Cardiac fibroblast (primary cell): ENCODE results near the gene FAM184A.

Source experiments
- DNase-seq, 2 donors: peaks; one replicate each; pipeline versions ENCODE4 v3.0.0 to v3.0.0-alpha.2; 2010; ENCODE audit warnings: low read depth in 2 of 2
- H3K4me3 ChIP-seq, 2 donors: replicated peaks in 1 of 2; 1 replicate in 1 of 2; 2 replicates in 1 of 2; pipeline ENCODE4 v1.5.1; 2011; ENCODE audit warnings: low read depth in 2 of 2, low read length in 2 of 2, mild to moderate bottlenecking in 2 of 2, moderate library complexity in 1 of 2
- CTCF ChIP-seq: IDR thresholded peaks from one replicate; pipeline ENCODE4 v1.5.1; 2011; ENCODE audit warnings: low read depth, mild to moderate bottlenecking, low read length, inconsistent platforms

FAM184A gene

GRCh38 chr6:119071576-119071975, 6.9 kb downstream of the FAM184A start:
- DNase-seq, result no peak
- H3K4me3 ChIP-seq, result no peak overlapping the region
- TF ChIP-seq CTCF, result no peak

DNA sequence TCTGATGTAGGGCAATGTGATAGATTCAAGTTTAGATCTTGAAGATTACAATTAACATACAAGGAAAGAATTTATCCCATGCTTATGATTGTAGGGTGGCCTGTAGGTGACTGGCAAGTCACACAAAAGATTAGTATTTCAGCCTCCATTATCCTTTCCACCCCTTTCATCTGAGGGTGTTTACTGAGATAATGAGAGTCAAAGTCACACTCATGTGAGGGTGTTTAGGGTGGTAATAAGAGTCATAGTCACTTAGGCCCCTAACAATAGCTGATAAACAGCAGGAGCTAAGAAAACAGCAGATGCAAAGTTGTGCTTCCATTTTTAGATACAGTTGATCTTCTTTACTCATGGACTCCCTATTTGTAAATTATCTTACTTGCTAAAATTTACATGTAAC, 11.4 kb downstream of the FAM184A start:
- H3K4me3 ChIP-seq, result no peak overlapping the region
- no peak for TF ChIP-seq CTCF
- no peak for DNase-seq

DNA sequence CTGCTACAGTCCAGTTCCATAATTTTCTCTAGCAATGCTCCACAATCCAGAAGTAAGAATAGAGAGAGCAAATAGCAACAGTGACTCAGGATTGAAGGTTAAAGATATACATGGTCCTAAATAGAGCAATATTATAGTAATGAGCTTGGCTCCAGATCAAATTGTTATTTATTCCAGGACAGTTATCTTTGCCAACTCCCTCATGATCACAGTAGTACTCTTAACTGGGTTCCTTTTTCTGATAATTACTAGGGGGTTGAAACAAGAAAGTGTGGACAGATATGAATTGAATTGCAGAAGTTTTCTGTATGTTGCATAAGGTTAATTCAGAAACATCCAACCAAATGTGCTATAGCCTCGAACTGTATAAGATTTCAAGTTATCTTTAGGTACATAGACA, 11.9 kb downstream of the FAM184A start:
- no peak for DNase-seq
- H3K4me3 ChIP-seq, result no peak overlapping the region
- TF ChIP-seq CTCF, result no peak

GRCh38 chr6:119065955-119066354, 12.5 kb downstream of the FAM184A start:
- H3K4me3 ChIP-seq, result no peak overlapping the region
- DNase-seq, result no peak
- no peak for TF ChIP-seq CTCF

DNA sequence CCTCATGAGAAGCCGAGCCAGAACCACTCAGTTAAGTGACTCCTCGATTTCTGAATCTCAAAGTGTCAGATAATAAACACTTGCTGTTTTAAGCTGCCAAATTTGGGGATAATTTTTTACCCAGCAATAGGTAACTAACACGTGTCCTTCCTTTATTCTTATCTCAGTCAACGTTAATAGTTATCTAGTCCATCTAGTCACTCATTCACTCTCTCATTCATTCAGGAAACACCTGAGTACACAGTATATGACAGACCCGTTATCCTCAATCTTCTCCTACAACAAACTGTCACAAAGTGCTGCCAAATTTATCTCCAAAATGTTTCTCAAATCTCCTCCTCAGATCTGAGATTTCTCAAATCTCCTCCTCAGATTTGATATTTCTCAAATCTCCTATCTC, 13.1 kb downstream of the FAM184A start:
- TF ChIP-seq CTCF, result no peak
- H3K4me3 ChIP-seq, result no peak overlapping the region
- DNase-seq, result no peak

DNA sequence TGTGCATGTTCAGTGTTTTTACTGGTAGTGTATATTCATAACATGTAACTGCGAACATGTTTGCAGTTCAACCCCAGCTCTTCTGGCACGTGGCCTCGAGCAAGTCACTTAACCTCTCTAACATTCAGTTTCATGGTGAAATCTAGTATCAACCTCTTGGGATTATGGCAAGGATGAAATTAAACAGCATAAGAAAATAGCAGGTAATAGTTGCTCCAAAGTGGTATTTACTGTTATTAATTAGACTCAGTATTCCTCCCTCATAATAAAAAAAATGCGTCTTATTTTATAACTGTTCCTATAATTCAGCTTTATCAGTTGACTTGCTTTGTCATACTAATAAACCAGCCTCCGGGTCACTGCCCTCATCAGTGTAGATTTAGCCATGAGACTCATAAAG, 15.0 kb downstream of the FAM184A start:
- H3K4me3 ChIP-seq, result no peak overlapping the region
- DNase-seq, result no peak
- no peak for TF ChIP-seq CTCF

GRCh38 chr6:119061215-119061614, 17.2 kb downstream of the FAM184A start:
- DNase-seq, result no peak
- no peak overlapping the region for H3K4me3 ChIP-seq
- TF ChIP-seq CTCF, result no peak
